Osteoblast (primary cell): ENCODE data around the gene SON. TPM values are rescaled to one million over a fixed set of nuclear protein-coding genes. Genes with fewer than 3 reads are reported as not detected.
"Not testable (repeated sequence)": the region's sequence is repeated elsewhere in the genome, so short reads cannot be mapped to it uniquely, and the experiment has no call there.

ENCODE experiments used
- DNase-seq: peaks from one replicate; pipeline ENCODE4 v3.0.0; 2011; ENCODE audit warnings: low spot score, mixed read lengths; ENCODE audit not compliant: insufficient read length; ENCODE audit errors: missing footprints
- H2AFZ ChIP-seq: 2 replicates; pipeline ENCODE4 v1.6.0; 2011; ENCODE audit warnings: mild to moderate bottlenecking, low read length
- H3K27ac ChIP-seq: 2 replicates; pipeline ENCODE4 v1.5.1; 2011; ENCODE audit warnings: mild to moderate bottlenecking, low read depth, low read length, moderate library complexity
- H3K27me3 ChIP-seq: 2 replicates; pipeline ENCODE4 v1.6.0; 2012; ENCODE audit warnings: mild to moderate bottlenecking, control low read depth, inconsistent platforms, low read length, moderate library complexity; ENCODE audit not compliant: insufficient read depth
- H3K36me3 ChIP-seq: 2 replicates; pipeline ENCODE4 v1.5.1; 2011; ENCODE audit warnings: mild to moderate bottlenecking, low read length, control low read depth, moderate library complexity; ENCODE audit not compliant: insufficient read depth
- H3K4me1 ChIP-seq: 2 replicates; pipeline ENCODE4 v1.5.1; 2011; ENCODE audit warnings: mild to moderate bottlenecking, low read length, control low read depth, moderate library complexity; ENCODE audit not compliant: insufficient read depth
- H3K4me2 ChIP-seq: 2 replicates; pipeline ENCODE4 v1.6.0; 2011; ENCODE audit warnings: mild to moderate bottlenecking, low read length; ENCODE audit not compliant: insufficient read depth
- H3K4me3 ChIP-seq: fragments of 200-600 bp; sonication (generic); 3 replicates; pipeline ENCODE4 v1.5.1; 2012; ENCODE audit warnings: mild to moderate bottlenecking, low read length, inconsistent platforms; ENCODE audit not compliant: insufficient read depth
- H3K79me2 ChIP-seq: 2 replicates; pipeline ENCODE4 v1.6.0; 2012; ENCODE audit warnings: mild to moderate bottlenecking, low read length, control low read depth, inconsistent platforms; ENCODE audit not compliant: insufficient read depth
- H3K9me3 ChIP-seq: 2 replicates; pipeline ENCODE4 v1.5.1; 2011; ENCODE audit warnings: low read depth, low read length, control low read depth
- H4K20me1 ChIP-seq: 2 replicates; pipeline ENCODE4 v1.6.0; 2012; ENCODE audit warnings: mild to moderate bottlenecking, low read length, control low read depth; ENCODE audit not compliant: insufficient read depth
- total RNA-seq: library from RNA; depleted of rRNA; stranded (reverse); fragments of >200 nt; gene quantifications from 2 replicates; pipeline ENCODE4 v1.2.3, GENCODE V29; 2012
- TF ChIP-seq, protein P1 (sequence below): IDR thresholded peaks from 2 replicates; pipeline ENCODE4 v1.5.1; 2011; ENCODE audit warnings: mild to moderate bottlenecking, low read depth, low read length, moderate library complexity; ENCODE audit errors: extremely low read depth

SON gene
- total RNA-seq, 1 donor = 137 TPM

DNA sequence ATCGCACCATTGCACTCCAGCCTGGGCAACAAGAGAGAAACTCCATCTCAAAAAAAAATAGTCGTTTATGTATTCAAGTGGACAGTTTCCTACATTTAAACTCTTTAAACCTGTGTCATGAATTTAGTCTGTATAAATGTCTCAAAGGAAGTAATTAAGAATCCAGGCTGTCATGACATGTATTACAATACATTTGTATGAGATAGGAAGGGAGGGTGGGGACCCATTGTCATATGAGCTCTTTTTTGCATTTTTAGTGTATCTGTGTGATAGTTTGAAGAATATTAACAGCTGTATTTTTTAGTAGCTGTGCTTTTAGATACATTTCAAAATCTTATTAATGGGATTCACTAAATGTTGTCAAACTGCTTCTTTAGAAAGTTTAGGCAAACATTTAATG is 25.6 kb downstream of the SON start:
- no peak overlapping the region for H3K4me3 ChIP-seq
- H3K9me3 ChIP-seq = no peaks in the 10 kb centered on the region
- TF ChIP-seq, protein P1, sequence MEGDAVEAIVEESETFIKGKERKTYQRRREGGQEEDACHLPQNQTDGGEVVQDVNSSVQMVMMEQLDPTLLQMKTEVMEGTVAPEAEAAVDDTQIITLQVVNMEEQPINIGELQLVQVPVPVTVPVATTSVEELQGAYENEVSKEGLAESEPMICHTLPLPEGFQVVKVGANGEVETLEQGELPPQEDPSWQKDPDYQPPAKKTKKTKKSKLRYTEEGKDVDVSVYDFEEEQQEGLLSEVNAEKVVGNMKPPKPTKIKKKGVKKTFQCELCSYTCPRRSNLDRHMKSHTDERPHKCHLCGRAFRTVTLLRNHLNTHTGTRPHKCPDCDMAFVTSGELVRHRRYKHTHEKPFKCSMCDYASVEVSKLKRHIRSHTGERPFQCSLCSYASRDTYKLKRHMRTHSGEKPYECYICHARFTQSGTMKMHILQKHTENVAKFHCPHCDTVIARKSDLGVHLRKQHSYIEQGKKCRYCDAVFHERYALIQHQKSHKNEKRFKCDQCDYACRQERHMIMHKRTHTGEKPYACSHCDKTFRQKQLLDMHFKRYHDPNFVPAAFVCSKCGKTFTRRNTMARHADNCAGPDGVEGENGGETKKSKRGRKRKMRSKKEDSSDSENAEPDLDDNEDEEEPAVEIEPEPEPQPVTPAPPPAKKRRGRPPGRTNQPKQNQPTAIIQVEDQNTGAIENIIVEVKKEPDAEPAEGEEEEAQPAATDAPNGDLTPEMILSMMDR = no peak
- H4K20me1 ChIP-seq = no peaks in the 10 kb centered on the region
- H3K27me3 ChIP-seq = no peaks in the 10 kb centered on the region
- H3K36me3 ChIP-seq = peaks cover 68% of the 10 kb centered on the region
- H3K79me2 ChIP-seq = peaks cover 68% of the 10 kb centered on the region
- H3K27ac ChIP-seq = no peak overlapping the region
- H2AFZ ChIP-seq = no peak overlapping the region
- DNase-seq = no peak
- no peaks in the 10 kb centered on the region for H3K4me1 ChIP-seq
- H3K4me2 ChIP-seq = no peak overlapping the region

DNA sequence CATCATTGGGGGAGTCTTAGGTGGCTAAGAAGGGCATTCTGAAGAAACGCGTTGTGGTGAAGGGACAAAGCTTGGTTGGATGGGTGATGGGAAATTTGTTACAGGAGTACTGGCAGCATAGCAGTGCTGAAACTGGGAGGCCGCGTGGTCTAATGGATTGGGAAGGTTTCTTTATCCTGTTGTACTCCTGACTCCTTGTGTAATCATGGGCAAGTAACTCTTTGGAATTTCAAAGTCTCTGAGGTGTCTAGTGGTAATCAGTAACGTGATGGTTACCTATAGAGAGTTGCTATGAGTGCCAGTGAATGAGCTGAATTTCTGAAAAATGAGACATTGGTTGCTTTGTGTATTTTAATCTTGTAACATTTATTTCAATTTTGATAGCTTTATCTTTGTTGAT is 27.2 kb downstream of the SON start:
- Histone ChIP-seq H3K4me2 (no peak overlapping the region), H3K27me3 (no peaks in the 10 kb centered on the region), H3K9me3 (no peaks in the 10 kb centered on the region), H3K79me2 (peaks cover 65% of the 10 kb centered on the region), H3K36me3 (peaks cover 77% of the 10 kb centered on the region), H2AFZ (no peak overlapping the region), H4K20me1 (no peaks in the 10 kb centered on the region), H3K27ac (no peak overlapping the region), H3K4me1 (no peaks in the 10 kb centered on the region), H3K4me3 (no peak overlapping the region)
- TF ChIP-seq, protein P1 = no peak
- DNase-seq = no peak

DNA sequence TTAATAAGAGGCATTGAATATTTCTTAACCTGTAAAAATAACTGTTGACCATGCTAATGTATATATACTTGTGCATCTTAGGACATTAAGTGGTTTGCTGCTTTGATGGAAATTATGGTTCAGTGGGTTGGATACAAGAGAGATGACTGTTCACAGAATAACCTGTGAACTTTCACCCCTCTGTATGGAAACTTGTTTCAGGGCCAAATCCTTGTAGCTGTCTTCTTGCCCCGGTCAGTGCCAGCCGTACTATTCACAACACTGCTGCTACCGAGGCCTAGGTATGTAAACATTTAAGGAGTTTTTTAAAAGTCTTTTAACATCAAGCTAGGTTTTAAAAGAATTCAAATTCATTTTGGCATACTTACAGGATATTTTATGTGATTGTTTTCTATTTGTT is 29.5 kb downstream of the SON start:
- no peak overlapping the region for H3K4me2 ChIP-seq
- no peak for DNase-seq
- peaks cover 50% of the 10 kb centered on the region for H3K79me2 ChIP-seq
- peaks cover 3% of the 10 kb centered on the region for H4K20me1 ChIP-seq
- TF ChIP-seq, protein P1 = no peak
- no peak overlapping the region for H2AFZ ChIP-seq
- H3K27me3 ChIP-seq = no peaks in the 10 kb centered on the region
- no peaks in the 10 kb centered on the region for H3K9me3 ChIP-seq
- peaks cover 92% of the 10 kb centered on the region for H3K36me3 ChIP-seq
- no peak overlapping the region for H3K27ac ChIP-seq
- H3K4me3 ChIP-seq = no peak overlapping the region
- no peaks in the 10 kb centered on the region for H3K4me1 ChIP-seq

DNA sequence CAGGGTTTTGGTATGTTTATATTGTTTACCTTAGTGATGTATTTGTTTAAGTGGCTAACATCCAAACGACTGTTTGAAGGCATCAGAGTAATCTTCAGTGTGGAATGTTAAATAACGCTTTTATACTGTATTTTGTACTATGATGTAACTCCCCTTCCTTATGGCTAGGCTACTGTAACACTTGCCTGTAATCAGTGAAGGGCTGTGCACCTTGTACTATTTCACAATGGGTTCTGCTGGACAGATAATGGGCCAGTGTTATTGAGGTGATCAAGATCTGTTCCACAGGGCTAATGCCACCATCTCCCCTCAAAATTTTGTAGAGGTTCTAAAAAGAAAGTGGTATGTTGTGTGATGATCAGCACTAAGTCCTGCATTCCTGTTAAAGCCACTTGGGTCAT is 33.9 kb downstream of the SON start:
- not testable (repeated sequence) for H2AFZ ChIP-seq, H4K20me1 ChIP-seq, H3K4me3 ChIP-seq, H3K9me3 ChIP-seq, H3K4me2 ChIP-seq, H3K27ac ChIP-seq, DNase-seq, H3K27me3 ChIP-seq
- Histone ChIP-seq H3K36me3 (peaks cover 72% of the 10 kb centered on the region), H3K4me1 (peaks cover 11% of the 10 kb centered on the region), H3K79me2 (peaks cover 19% of the 10 kb centered on the region)
